ENCODE data around the gene APOBR.
"Not testable (repeated sequence)": the region's sequence is repeated elsewhere in the genome, so short reads cannot be mapped to it uniquely, and the experiment has no call there.

Gene APOBR

DNA sequence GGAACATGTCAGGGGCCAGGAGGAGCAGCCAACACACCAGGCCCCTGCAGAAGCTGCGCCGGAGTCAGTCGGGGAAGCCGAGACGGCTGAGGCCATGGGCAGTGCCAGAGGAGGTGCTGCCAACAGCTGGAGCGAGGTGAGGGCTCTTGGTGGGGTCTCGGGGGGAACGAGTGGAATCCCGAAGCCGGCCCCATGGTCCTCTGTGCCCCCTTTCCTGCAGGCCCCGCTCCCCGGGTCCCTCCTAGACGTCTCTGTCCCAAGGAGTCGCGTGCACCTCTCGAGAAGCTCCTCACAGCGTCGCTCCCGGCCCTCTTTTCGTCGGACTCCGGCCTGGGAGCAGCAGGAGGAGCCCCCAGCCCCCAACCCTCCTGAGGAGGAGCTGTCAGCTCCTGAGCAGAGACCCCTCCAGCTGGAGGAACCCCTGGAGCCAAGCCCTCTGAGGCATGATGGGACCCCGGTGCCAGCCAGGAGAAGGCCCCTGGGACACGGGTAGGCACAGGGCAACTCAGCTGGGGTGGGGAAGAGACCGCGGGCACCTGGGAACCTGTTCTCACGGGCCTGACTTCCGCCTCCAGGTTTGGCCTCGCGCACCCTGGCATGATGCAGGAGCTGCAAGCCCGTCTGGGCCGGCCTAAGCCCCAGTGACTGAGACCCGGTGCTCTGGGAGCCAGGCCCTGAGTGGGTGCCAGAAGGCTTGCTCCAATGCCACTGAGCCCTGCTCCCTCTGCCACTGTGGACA, 3.6 kb downstream of the APOBR start:
- Histone ChIP-seq H3K27me3 (ENCODE audit: insufficient read depth, low read length, poor library complexity, severe bottlenecking) (no peaks in the 10 kb centered on the region), H3K9me2 (replicated peaks; ENCODE audit: low read depth, low read length) (no peaks in the 10 kb centered on the region), H3F3A (ENCODE audit: low read depth) (no peaks in the 10 kb centered on the region), H3K9ac (ENCODE audit: low read depth, low read length, poor library complexity, severe bottlenecking) (no peak overlapping the region), H3K9me3 (ENCODE audit: insufficient read depth, low read depth, low read length) (no peaks in the 10 kb centered on the region), H3K4me3 (ENCODE audit: low read length, poor library complexity, severe bottlenecking) (peak overlapping the region; percentile 84), H3K79me2 (ENCODE audit: insufficient read depth, low read length) (peaks cover 47% of the 10 kb centered on the region), H4K20me1 (ENCODE audit: insufficient read depth, low read length, poor library complexity, severe bottlenecking) (no peaks in the 10 kb centered on the region), H2AFZ (ENCODE audit: low read length) (no peak overlapping the region), H3K4me2 (ENCODE audit: low read depth, low read length, poor library complexity, severe bottlenecking) (peak overlapping the region; percentile 99), H3K36me3 (ENCODE audit: insufficient read depth, low read length) (no peaks in the 10 kb centered on the region), H3K4me1 (ENCODE audit: insufficient read depth, low read length, poor library complexity, severe bottlenecking) (peaks cover 34% of the 10 kb centered on the region)
- TF ChIP-seq, protein P1, sequence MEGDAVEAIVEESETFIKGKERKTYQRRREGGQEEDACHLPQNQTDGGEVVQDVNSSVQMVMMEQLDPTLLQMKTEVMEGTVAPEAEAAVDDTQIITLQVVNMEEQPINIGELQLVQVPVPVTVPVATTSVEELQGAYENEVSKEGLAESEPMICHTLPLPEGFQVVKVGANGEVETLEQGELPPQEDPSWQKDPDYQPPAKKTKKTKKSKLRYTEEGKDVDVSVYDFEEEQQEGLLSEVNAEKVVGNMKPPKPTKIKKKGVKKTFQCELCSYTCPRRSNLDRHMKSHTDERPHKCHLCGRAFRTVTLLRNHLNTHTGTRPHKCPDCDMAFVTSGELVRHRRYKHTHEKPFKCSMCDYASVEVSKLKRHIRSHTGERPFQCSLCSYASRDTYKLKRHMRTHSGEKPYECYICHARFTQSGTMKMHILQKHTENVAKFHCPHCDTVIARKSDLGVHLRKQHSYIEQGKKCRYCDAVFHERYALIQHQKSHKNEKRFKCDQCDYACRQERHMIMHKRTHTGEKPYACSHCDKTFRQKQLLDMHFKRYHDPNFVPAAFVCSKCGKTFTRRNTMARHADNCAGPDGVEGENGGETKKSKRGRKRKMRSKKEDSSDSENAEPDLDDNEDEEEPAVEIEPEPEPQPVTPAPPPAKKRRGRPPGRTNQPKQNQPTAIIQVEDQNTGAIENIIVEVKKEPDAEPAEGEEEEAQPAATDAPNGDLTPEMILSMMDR (conservative IDR thresholded peaks at IDR 0.05; ENCODE audit: low read length): no peak
- TF ChIP-seq EZH2phosphoT487 (IDR thresholded peaks at IDR 0.05; ENCODE audit: borderline replicate concordance): no peak

GRCh38 chr16:28498666-28499381, 4.4 kb downstream of the APOBR start:
- no peak overlapping the region for H3K4me2 ChIP-seq (ENCODE audit: low read depth, low read length, poor library complexity, severe bottlenecking)
- H3K36me3 ChIP-seq (ENCODE audit: insufficient read depth, low read length): no peaks in the 10 kb centered on the region
- no peaks in the 10 kb centered on the region for H3F3A ChIP-seq (ENCODE audit: low read depth)
- peaks cover 39% of the 10 kb centered on the region for H3K79me2 ChIP-seq (ENCODE audit: insufficient read depth, low read length)
- TF ChIP-seq EZH2phosphoT487 (IDR thresholded peaks at IDR 0.05; ENCODE audit: borderline replicate concordance): no peak
- TF ChIP-seq, protein P1 (conservative IDR thresholded peaks at IDR 0.05; ENCODE audit: low read length): no peak
- H3K9me3 ChIP-seq (ENCODE audit: insufficient read depth, low read depth, low read length): no peaks in the 10 kb centered on the region
- H3K4me1 ChIP-seq (ENCODE audit: insufficient read depth, low read length, poor library complexity, severe bottlenecking): peaks cover 32% of the 10 kb centered on the region
- no peaks in the 10 kb centered on the region for H3K27me3 ChIP-seq (ENCODE audit: insufficient read depth, low read length, poor library complexity, severe bottlenecking)
- no peak overlapping the region for H3K4me3 ChIP-seq (ENCODE audit: low read length, poor library complexity, severe bottlenecking)
- H2AFZ ChIP-seq (ENCODE audit: low read length): no peak overlapping the region
- H3K9ac ChIP-seq (ENCODE audit: low read depth, low read length, poor library complexity, severe bottlenecking): no peak overlapping the region
- no peaks in the 10 kb centered on the region for H3K9me2 ChIP-seq (replicated peaks; ENCODE audit: low read depth, low read length)
- no peaks in the 10 kb centered on the region for H4K20me1 ChIP-seq (ENCODE audit: insufficient read depth, low read length, poor library complexity, severe bottlenecking)

DNA sequence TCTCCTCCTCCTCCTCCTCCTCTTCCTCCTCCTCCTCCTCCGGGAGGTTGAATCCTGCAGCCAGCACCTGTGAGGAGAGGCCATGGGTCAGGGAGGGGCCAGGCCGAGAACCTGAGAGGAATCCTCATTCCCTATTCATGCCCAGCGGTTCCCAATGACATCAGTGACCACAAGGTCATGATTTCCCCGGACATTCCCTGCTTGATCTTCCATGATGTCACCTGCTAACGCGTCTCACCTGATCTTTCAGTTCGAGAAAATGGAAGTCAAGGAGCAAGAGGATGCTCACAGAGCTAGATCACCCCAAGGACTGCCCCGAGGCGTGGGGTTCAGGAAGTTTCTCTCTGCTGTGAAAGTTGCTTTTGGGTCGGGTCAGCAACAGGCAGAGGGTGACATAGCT, 5.4 kb downstream of the APOBR start:
- Histone ChIP-seq H4K20me1 (ENCODE audit: insufficient read depth, low read length, poor library complexity, severe bottlenecking) (no peaks in the 10 kb centered on the region), H3K4me1 (ENCODE audit: insufficient read depth, low read length, poor library complexity, severe bottlenecking) (peaks cover 27% of the 10 kb centered on the region), H3F3A (ENCODE audit: low read depth) (no peaks in the 10 kb centered on the region), H3K9me2 (replicated peaks; ENCODE audit: low read depth, low read length) (no peaks in the 10 kb centered on the region), H3K27me3 (ENCODE audit: insufficient read depth, low read length, poor library complexity, severe bottlenecking) (no peaks in the 10 kb centered on the region), H2AFZ (ENCODE audit: low read length) (no peak overlapping the region), H3K9ac (ENCODE audit: low read depth, low read length, poor library complexity, severe bottlenecking) (no peak overlapping the region), H3K9me3 (ENCODE audit: insufficient read depth, low read depth, low read length) (no peaks in the 10 kb centered on the region), H3K4me3 (ENCODE audit: low read length, poor library complexity, severe bottlenecking) (no peak overlapping the region), H3K36me3 (ENCODE audit: insufficient read depth, low read length) (no peaks in the 10 kb centered on the region), H3K79me2 (ENCODE audit: insufficient read depth, low read length) (peaks cover 32% of the 10 kb centered on the region), H3K4me2 (ENCODE audit: low read depth, low read length, poor library complexity, severe bottlenecking) (no peak overlapping the region)
- TF ChIP-seq, protein P1 (conservative IDR thresholded peaks at IDR 0.05; ENCODE audit: low read length): no peak
- no peak for TF ChIP-seq EZH2phosphoT487 (IDR thresholded peaks at IDR 0.05; ENCODE audit: borderline replicate concordance)

GRCh38 chr16:28500476-28501180, 6.2 kb downstream of the APOBR start:
- H2AFZ ChIP-seq (ENCODE audit: low read length); H3K4me3 ChIP-seq (ENCODE audit: low read length, poor library complexity, severe bottlenecking); H3F3A ChIP-seq (ENCODE audit: low read depth); H3K27me3 ChIP-seq (ENCODE audit: insufficient read depth, low read length, poor library complexity, severe bottlenecking); H3K36me3 ChIP-seq (ENCODE audit: insufficient read depth, low read length); H4K20me1 ChIP-seq (ENCODE audit: insufficient read depth, low read length, poor library complexity, severe bottlenecking); H3K9ac ChIP-seq (ENCODE audit: low read depth, low read length, poor library complexity, severe bottlenecking); H3K9me2 ChIP-seq (replicated peaks; ENCODE audit: low read depth, low read length); H3K9me3 ChIP-seq (ENCODE audit: insufficient read depth, low read depth, low read length); H3K4me2 ChIP-seq (ENCODE audit: low read depth, low read length, poor library complexity, severe bottlenecking): not testable (repeated sequence)
- Histone ChIP-seq H3K79me2 (ENCODE audit: insufficient read depth, low read length) (peaks cover 25% of the 10 kb centered on the region), H3K4me1 (ENCODE audit: insufficient read depth, low read length, poor library complexity, severe bottlenecking) (peaks cover 20% of the 10 kb centered on the region)

Data from Loucy (cell line).